SK-N-SH (cell line): ENCODE results near the gene ABLIM2. TPM values are rescaled to one million over a fixed set of nuclear protein-coding genes. Genes with fewer than 3 reads are reported as not detected.

Experiments
- CTCF ChIA-PET: fragments of 300-600, 350-600 bp; formaldehyde crosslinking; extraction: SDS; loops from one replicate; lab custom pipeline; 2021; lab: Yijun Ruan, JAX
- POLR2A ChIA-PET: fragments of 350-600 bp; sonication (Branson Sonifier 250); formaldehyde crosslinking; extraction: SDS; loops from one replicate; lab custom pipeline; 2020; ENCODE audit warnings: antibody characterized with exemption, inconsistent platforms; lab: Yijun Ruan, JAX
- DNase-seq: peaks from one replicate; pipeline ENCODE4 v3.0.0; 2012
- H2AFZ ChIP-seq: fragments of 200-600 bp; sonication (generic); 2 replicates; pipeline ENCODE4 v1.8.1; 2016; ENCODE audit warnings: antibody characterized with exemption, mild to moderate bottlenecking, low read depth
- H3F3A ChIP-seq: fragments of 200-600 bp; sonication (generic); replicated peaks from 2 replicates; pipeline ENCODE3; 2016; ENCODE audit warnings: antibody characterized with exemption, mild to moderate bottlenecking; ENCODE audit not compliant: insufficient read depth
- H3K27ac ChIP-seq, 2 experiments: fragments of 200-500 bp in 1 of 2; fragments of 200-600 bp in 1 of 2; sonication (Bioruptor generic) in 1 of 2; sonication (generic), shearing (Covaris generic) in 1 of 2; 2 replicates each; pipeline versions ENCODE4 v1.5.1 to v1.6.1; 2014 to 2016; ENCODE audit warnings: low read depth in 2 of 2, inconsistent platforms in 1 of 2, low read length in 1 of 2, mild to moderate bottlenecking in 1 of 2, mixed read lengths in 1 of 2
- H3K27me3 ChIP-seq: fragments of 200-600 bp; sonication (generic), shearing (Covaris generic); 2 replicates; pipeline ENCODE4 v1.6.1; 2016; ENCODE audit warnings: mixed run types; ENCODE audit not compliant: insufficient read depth
- H3K36me3 ChIP-seq, 2 experiments: fragments of 200-500 bp in 1 of 2; fragments of 200-600 bp in 1 of 2; sonication (Bioruptor generic) in 1 of 2; sonication (generic) in 1 of 2; replicated peaks in 1 of 2; 2 replicates each; pipeline versions ENCODE3 to v1.5.1; 2014 to 2016; ENCODE audit warnings: low read length in 1 of 2, mild to moderate bottlenecking in 1 of 2; ENCODE audit not compliant: insufficient read depth in 2 of 2, control insufficient read depth in 1 of 2
- H3K4me1 ChIP-seq, 2 experiments: fragments of 200-500 bp in 1 of 2; fragments of 200-600 bp in 1 of 2; sonication (Bioruptor generic) in 1 of 2; sonication (generic), shearing (Covaris generic) in 1 of 2; 2 replicates each; pipeline versions ENCODE4 v1.5.1 to v1.6.1; 2014 to 2016; ENCODE audit warnings: low read depth in 1 of 2, low read length in 1 of 2, mixed run types in 1 of 2; ENCODE audit not compliant: insufficient read depth in 2 of 2, control insufficient read depth in 1 of 2
- H3K4me2 ChIP-seq: fragments of 200-600 bp; sonication (generic), shearing (Covaris generic); 2 replicates; pipeline ENCODE4 v1.6.1; 2017; ENCODE audit warnings: mixed run types
- H3K4me3 ChIP-seq, 2 experiments: fragments of 200-500 bp in 1 of 2; fragments of 200-600 bp in 1 of 2; sonication (Bioruptor generic) in 1 of 2; sonication (generic), shearing (Covaris generic) in 1 of 2; 2 replicates each; pipeline versions ENCODE4 v1.5.1 to v1.8.1; 2014 to 2016; ENCODE audit warnings: low read depth in 2 of 2, inconsistent platforms in 1 of 2, low read length in 1 of 2, mild to moderate bottlenecking in 1 of 2, mixed read lengths in 1 of 2, moderate library complexity in 1 of 2
- H3K79me2 ChIP-seq: fragments of 200-600 bp; sonication (generic); 2 replicates; pipeline ENCODE4 v1.8.1; 2017; ENCODE audit warnings: mild to moderate bottlenecking; ENCODE audit not compliant: insufficient read depth
- H3K9ac ChIP-seq: fragments of 200-600 bp; sonication (generic); 2 replicates; pipeline ENCODE4 v1.6.1; 2017; ENCODE audit warnings: mixed run types
- H3K9me2 ChIP-seq: fragments of 200-600 bp; sonication (generic); 2 replicates; pipeline ENCODE4 v1.6.1; 2017; ENCODE audit warnings: mixed run types
- H3K9me3 ChIP-seq: fragments of 200-600 bp; sonication (generic); 2 replicates; pipeline ENCODE4 v1.6.1; 2017; ENCODE audit warnings: mixed run types, mild to moderate bottlenecking, moderate library complexity
- H4K20me1 ChIP-seq: fragments of 200-600 bp; sonication (generic); 2 replicates; pipeline ENCODE4 v1.6.1; 2017; ENCODE audit warnings: mild to moderate bottlenecking, mixed run types; ENCODE audit not compliant: insufficient read depth
- FOSL2 ChIP-seq: IDR thresholded peaks from 2 replicates; pipeline ENCODE4 v1.4.0; 2012; ENCODE audit warnings: low read depth, mild to moderate bottlenecking, moderate library complexity, borderline replicate concordance
- GATA2 ChIP-seq: sonication (generic); formaldehyde crosslinking; IDR thresholded peaks from 2 replicates; pipeline ENCODE4 v1.5.0; 2020; ENCODE audit warnings: mild to moderate bottlenecking, missing genetic modification reagents
- IRF3 ChIP-seq: fragments of 150-350 bp; IDR thresholded peaks from 2 replicates; pipeline ENCODE4 v1.6.1; 2016; ENCODE audit warnings: mild to moderate bottlenecking, low read depth, low read length
- MXI1 ChIP-seq: IDR thresholded peaks from 2 replicates; pipeline ENCODE4 v1.6.1; 2012; ENCODE audit warnings: mild to moderate bottlenecking, low read depth, low read length, improper control_type of control experiment
- RAD21 ChIP-seq: IDR thresholded peaks from 2 replicates; pipeline ENCODE4 v1.6.1; 2012; ENCODE audit warnings: mild to moderate bottlenecking, low read length
- RFX5 ChIP-seq: IDR thresholded peaks from 2 replicates; pipeline ENCODE4 v1.6.1; 2012; ENCODE audit warnings: mild to moderate bottlenecking, improper control_type of control experiment, low read length
- TAF1 ChIP-seq: IDR thresholded peaks from 2 replicates; pipeline ENCODE4 v1.6.1; 2012; ENCODE audit warnings: low read depth, mild to moderate bottlenecking, low read length, moderate library complexity, borderline replicate concordance
- TEAD4 ChIP-seq: IDR thresholded peaks from 2 replicates; pipeline ENCODE4 v1.4.0; 2012; ENCODE audit warnings: mild to moderate bottlenecking, borderline replicate concordance; ENCODE audit not compliant: insufficient read depth
- WGBS: methylation state at CpG from one replicate; pipeline ENCODE4 v1.1.6; 2017; ENCODE audit warnings: low lambda C conversion rate; 5-methylcytosine and 5-hydroxymethylcytosine counted together
- polyA plus RNA-seq, 3 experiments: library from polyadenylated mRNA; depleted of rRNA; stranded (reverse); fragments of >200 nt; gene quantifications; 2 replicates each; pipeline ENCODE4 v1.2.3, GENCODE V29; 2012

The ABLIM2 gene
- polyA plus RNA-seq, 1 of the 3 experiments (the other 2 are of a cell fraction), result 0.53 TPM

- H3K9me2 ChIP-seq, result no peaks in the 10 kb centered on the region
- no peak overlapping the region for H3K4me2 ChIP-seq
- POLR2A ChIA-PET, result no interaction called here
- WGBS, result 52% methylated on average over 11 of the region's 15 CpGs
- H3K79me2 ChIP-seq, result no peaks in the 10 kb centered on the region
- no peak for DNase-seq
- no peaks in the 10 kb centered on the region for H4K20me1 ChIP-seq
- no peaks in the 10 kb centered on the region for H3K36me3 ChIP-seq
- no peak for TF ChIP-seq IRF3
- no peak for TF ChIP-seq RAD21
- no peak for TF ChIP-seq GATA2
- no peak for TF ChIP-seq TAF1
- no peak for TF ChIP-seq MXI1
- no peak for TF ChIP-seq RFX5
- H3K27me3 ChIP-seq, result peaks cover 12% of the 10 kb centered on the region; the same call in 1 of the 2 replicates
- H3F3A ChIP-seq, result no peaks in the 10 kb centered on the region
- H3K4me3 ChIP-seq, result no peak overlapping the region
- H3K27ac ChIP-seq, result no peak overlapping the region
- CTCF ChIA-PET, result interaction anchor here (0.9 to 1.3 kb wide), 3 partner anchors 26 to 260 kb away, joined by 3 to 4 read pairs (median 4); no protein-coding TSS in a partner anchor
- no peak overlapping the region for H2AFZ ChIP-seq
- H3K4me1 ChIP-seq, result peaks cover 0 to 11% of the 10 kb centered on the region in 2 experiments; a peak in 1 of 4 replicates
- H3K9me3 ChIP-seq, result no peaks in the 10 kb centered on the region
- no peak overlapping the region for H3K9ac ChIP-seq
Measured at GRCh38 chr4:8151165-8151650, 7.4 kb downstream of the ABLIM2 start.

GRCh38 chr4:8150152-8151090 is 8.2 kb downstream of the ABLIM2 start:
- TF ChIP-seq MXI1 (no peak), TEAD4 (no peak), RAD21 (no peak), IRF3 (no peak), RFX5 (no peak), FOSL2 (no peak)
- TF ChIP-seq, all 33 proteins: peak for 0
- Histone ChIP-seq H3K9me3 (no peaks in the 10 kb centered on the region), H2AFZ (no peak overlapping the region), H3K4me1 (peaks cover 0 to 11% of the 10 kb centered on the region in 2 experiments; a peak in 1 of 4 replicates), H3K36me3 (no peaks in the 10 kb centered on the region), H3K4me3 (no peak overlapping the region), H3K27ac (no peak overlapping the region), H4K20me1 (no peaks in the 10 kb centered on the region), H3K4me2 (no peak overlapping the region), H3K27me3 (peaks cover 12% of the 10 kb centered on the region; the same call in 1 of the 2 replicates), H3K9me2 (no peaks in the 10 kb centered on the region), H3K79me2 (no peaks in the 10 kb centered on the region), H3F3A (no peaks in the 10 kb centered on the region), H3K9ac (no peak overlapping the region)
- ChIA-PET CTCF (interaction anchor here (0.9 to 1.3 kb wide), 3 partner anchors 26 to 260 kb away, joined by 3 to 4 read pairs (median 4); no protein-coding TSS in a partner anchor), POLR2A (no interaction called here)
- no peak for DNase-seq
- WGBS, result 68% methylated on average over 25 of the region's 29 CpGs
